GM12872 (cell line): Measurements from ENCODE around the gene CTBP2.

Experiments used
- TF ChIP-seq, protein P1 (sequence below): IDR thresholded peaks from 3 replicates; pipeline ENCODE4 v1.5.1; 2011; ENCODE audit warnings: low read depth, mild to moderate bottlenecking, low read length, moderate library complexity; ENCODE audit not compliant: insufficient read depth

Gene CTBP2

DNA sequence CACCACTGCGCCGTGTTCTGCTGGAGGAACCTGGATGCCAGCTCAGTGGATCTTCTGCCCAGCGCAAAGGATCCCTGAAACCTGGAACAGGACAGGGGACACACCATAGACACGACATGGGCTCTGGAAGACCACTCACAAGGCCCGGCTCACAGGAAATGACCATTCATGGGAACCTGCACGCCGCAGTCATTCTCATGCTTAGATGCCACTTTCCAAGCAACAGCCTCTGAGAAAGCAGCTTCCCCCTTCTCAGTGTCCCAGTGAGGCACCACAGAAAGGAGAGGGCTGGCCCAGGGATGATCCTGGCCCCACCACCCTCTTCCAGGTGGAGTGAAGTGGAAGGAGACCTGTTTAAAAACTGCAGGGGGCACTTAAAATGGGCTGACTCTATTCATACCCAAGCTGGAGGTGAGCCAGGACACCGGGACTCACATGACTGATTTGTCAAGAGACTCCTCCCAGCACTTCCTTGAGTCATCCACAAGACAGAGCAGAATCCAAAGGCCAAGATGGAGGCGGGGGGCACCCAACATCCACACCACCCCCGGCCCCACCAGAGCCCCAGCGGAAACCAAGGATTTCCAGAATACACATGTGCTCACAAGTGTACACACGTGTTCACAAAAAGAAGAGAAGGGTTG lies 11.2 kb downstream of the CTBP2 start:
- TF ChIP-seq, protein P1, sequence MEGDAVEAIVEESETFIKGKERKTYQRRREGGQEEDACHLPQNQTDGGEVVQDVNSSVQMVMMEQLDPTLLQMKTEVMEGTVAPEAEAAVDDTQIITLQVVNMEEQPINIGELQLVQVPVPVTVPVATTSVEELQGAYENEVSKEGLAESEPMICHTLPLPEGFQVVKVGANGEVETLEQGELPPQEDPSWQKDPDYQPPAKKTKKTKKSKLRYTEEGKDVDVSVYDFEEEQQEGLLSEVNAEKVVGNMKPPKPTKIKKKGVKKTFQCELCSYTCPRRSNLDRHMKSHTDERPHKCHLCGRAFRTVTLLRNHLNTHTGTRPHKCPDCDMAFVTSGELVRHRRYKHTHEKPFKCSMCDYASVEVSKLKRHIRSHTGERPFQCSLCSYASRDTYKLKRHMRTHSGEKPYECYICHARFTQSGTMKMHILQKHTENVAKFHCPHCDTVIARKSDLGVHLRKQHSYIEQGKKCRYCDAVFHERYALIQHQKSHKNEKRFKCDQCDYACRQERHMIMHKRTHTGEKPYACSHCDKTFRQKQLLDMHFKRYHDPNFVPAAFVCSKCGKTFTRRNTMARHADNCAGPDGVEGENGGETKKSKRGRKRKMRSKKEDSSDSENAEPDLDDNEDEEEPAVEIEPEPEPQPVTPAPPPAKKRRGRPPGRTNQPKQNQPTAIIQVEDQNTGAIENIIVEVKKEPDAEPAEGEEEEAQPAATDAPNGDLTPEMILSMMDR, result no peak

DNA sequence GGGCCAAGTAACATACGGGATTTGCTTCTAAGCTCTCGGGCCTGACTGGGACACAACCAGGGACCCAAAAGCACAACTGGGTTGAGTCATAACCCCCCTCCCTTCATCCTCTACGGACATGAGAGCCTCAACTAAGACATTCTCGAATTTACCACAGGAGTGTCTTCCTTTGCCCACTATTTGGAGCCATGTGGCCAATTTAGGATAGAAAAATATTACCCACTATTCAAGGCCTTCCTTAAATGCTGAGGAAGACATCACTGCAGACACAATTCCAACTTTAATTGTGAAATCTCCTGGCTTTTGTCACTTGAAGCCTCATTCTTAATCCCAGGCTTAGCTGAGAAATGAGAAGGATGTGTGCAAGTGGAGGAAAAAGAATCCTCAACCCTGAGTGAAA lies 11.8 kb downstream of the CTBP2 start:
- TF ChIP-seq, protein P1, result no peak

DNA sequence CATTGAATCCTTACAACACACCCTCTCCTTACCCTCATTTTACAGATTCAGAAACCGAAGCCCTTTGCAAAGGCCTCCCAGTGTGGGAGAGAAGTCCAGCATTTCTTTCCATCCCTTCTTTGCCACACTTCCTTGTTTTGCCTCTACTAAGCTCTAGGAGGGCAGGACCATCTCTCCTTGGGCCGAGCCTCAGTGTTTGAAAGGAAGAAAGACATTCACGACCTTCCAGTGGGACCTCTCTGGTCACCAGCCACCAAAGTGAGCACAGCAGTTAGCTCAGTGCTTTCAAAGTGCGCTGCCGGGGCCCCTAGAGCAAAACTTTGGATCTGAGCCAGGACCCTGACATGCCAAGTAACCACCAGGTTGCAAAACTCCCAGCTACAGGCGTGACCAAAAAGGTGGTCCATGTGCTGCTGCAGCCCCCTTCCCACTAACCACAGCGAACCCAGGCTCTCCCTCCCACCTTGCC lies 12.4 kb downstream of the CTBP2 start:
- TF ChIP-seq, protein P1, result no peak

DNA sequence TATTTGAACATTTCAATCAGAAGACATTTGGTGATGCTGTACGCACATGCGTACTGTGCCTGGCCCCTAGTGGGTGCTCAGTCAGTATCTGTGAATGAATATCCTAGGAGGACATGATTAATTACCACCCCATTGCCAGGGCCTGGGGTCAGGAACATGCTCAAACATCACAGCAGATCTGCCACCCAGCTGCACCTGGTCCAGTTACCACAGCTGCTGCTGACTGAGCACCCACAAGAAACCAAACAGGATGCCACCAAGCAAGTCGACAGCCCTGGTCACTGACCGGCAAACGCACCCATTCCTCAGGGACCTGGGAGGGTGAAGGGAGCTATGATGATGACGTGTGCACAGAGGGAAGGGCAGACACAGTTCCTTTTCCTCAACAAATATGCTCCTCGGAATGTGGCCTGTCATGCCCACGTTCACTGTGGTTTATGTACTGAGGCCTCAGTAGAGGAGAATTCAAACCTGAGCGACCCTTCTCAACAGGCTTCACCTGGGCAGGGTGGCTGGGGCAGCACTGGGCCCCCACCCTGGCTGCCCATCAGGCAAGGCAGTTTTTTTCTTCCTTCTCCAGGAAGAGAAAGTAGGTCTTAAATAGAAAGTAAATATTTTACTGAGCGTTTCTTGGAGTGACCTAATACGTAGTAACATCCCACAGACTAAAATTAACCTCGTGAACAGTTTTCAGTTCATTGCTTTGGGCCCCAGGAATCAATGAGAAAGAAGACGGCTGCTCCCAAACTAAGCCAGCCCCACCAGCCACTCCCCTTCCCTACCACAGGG lies 13.4 kb downstream of the CTBP2 start:
- TF ChIP-seq, protein P1, result 0 out of 3 replicates have a peak, but pooled peaks have one; percentile 17

DNA sequence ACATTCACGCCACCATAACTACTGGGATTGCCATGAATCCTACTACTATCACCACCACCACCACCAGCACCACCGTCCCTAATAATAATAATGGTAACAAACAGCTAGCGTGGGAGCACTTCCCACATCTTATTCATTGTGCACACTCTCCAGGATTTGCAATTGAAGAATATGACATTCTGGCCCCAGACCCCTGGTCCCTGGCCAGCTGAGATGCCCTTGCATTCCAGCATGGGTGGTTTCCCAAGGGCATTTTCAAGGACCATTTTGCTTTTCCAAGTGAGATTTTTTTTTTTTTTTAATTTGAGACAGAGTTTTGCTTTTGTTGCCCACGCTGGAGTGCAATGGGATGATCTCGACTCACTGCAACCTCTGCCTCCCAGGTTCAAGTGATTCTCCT lies 14.7 kb downstream of the CTBP2 start:
- TF ChIP-seq, protein P1, result no peak

DNA sequence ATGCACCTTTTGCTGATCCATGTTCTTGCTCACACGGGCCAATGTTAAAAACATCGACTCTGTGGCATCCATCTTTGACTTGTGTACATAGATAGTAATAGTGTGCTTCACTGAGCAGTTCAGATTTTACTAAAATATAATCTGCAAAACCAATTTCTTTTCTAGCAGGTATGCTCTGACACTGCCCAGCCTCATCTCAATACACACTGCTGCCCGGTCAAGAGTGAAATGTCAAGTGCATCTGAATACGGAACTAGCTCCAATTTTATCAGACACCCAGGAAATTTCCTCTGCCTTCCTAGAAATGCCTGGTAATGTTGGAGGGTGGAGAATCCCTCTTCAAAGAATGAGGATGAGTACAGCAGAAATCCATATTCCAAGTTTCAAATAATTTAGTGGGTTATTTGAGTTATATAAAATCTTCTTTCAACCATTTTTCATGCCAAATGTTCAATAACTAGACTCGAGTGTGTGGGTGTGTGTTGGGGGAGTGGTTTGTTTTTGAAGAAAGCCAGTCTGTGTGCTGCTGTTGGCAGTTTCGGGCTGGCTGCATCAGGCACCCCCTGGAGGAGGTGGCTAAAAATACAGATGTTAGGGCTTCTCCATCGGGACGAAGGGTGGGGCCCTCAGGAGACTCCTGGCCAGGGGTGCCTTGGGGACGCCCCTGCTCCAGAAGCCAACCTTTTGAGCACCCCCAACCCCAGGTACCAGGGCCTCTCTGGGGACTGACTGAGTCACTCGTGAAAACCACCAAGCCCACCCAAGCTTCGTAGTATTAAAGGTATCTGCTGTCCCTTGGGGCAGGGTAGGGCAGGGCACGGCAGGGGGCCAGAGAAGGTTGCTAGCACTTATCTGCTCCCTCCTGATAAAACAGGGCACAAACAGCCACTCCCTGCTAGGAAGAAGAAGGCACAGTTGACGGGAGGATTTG lies 15.4 kb downstream of the CTBP2 start:
- TF ChIP-seq, protein P1, result peak; percentile 47

DNA sequence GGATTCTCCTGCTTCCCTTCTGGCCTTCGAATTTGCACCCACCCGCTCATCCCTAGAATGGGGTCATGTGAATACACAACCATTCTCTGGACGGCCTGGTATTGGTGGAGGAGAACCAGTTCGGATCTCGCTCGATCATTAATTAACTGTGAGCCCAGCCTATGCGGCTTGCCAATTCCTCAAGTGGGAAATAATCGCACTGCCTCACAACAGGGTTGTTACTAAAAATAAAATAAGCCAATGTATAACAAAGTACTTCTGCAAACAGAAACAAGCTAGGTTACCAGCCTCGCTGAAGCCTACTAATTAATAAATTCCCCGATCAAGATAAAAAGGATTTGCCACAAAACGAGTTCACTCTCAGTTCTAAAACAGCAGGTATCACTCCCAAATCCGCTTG lies 16.2 kb downstream of the CTBP2 start:
- TF ChIP-seq, protein P1, result no peak
